GM12878 (cell line): ENCODE measurements around the gene CBLB. TPM values are rescaled to one million over a fixed set of nuclear protein-coding genes. Genes with fewer than 3 reads are reported as not detected.

Experiments used
- ATAC-seq: fragments of 200-7000 bp; cut with Tn5 transposase; 3 replicates; pipeline ENCODE4 v1.9.1; 2020; ENCODE audit warnings: mild to moderate bottlenecking, moderate library complexity
- BruUV-seq: library from RNA; stranded (reverse); fragments of 400-500 nt; replicated peaks from 2 replicates; lab custom pipeline; 2021; lab: Mats Ljungman, UMichigan
- CTCF ChIA-PET: fragments of 300-600 bp; sonication (Branson Sonifier 250); formaldehyde crosslinking; extraction: SDS; loops from one replicate; lab custom pipeline; 2021; ENCODE audit warnings: inconsistent platforms; lab: Yijun Ruan, JAX
- POLR2A ChIA-PET: fragments of 350-600 bp; formaldehyde crosslinking; extraction: SDS; loops from one replicate; lab custom pipeline; 2021; ENCODE audit warnings: inconsistent platforms; lab: Charles Lee
- RAD21 ChIA-PET: fragments of 300-600 bp; sonication (Branson Sonifier 250); formaldehyde crosslinking; loops from one replicate; lab custom pipeline; 2023; ENCODE audit warnings: antibody characterized with exemption; ENCODE audit not compliant: unreplicated experiment; lab: Charles Lee
- SMC1A ChIA-PET: fragments of 300-600 bp; sonication (Branson Sonifier 250); formaldehyde crosslinking; loops from one replicate; lab custom pipeline; 2023; ENCODE audit not compliant: unreplicated experiment, uncharacterized antibody; lab: Charles Lee
- DNase-seq: peaks from one replicate; pipeline ENCODE4 v3.0.0-alpha.2; 2011; ENCODE audit warnings: low read depth, low spot score
- FAIRE-seq: peaks from 3 replicates; lab custom pipeline; 2011; peaks lifted over from hg19 to GRCh38; lab: Jason Lieb, UNC
- H2AFZ ChIP-seq: 2 replicates; pipeline ENCODE4 v1.6.0; 2011; ENCODE audit warnings: low read depth, low read length, control low read depth; ENCODE audit not compliant: control insufficient read depth
- H3K27ac ChIP-seq: 2 replicates; pipeline ENCODE4 v1.5.1; 2011; ENCODE audit warnings: control low read depth; ENCODE audit not compliant: control insufficient read depth, insufficient read depth
- H3K27me3 ChIP-seq, 2 experiments: replicated peaks in 1 of 2; 2 replicates each; pipeline versions ENCODE4 v1.6.0 to v1.6.1; 2011; ENCODE audit warnings: low read length in 1 of 2; ENCODE audit not compliant: control insufficient read depth in 2 of 2, insufficient read depth in 2 of 2
- H3K36me3 ChIP-seq, 2 experiments: 2 replicates each; pipeline ENCODE4 v1.5.1; 2011; ENCODE audit warnings: low read length in 1 of 2; ENCODE audit not compliant: control insufficient read depth in 2 of 2, insufficient read depth in 2 of 2
- H3K4me1 ChIP-seq: 2 replicates; pipeline ENCODE4 v1.6.1; 2011; ENCODE audit warnings: mild to moderate bottlenecking, low read length, moderate library complexity, mixed read lengths; ENCODE audit not compliant: control insufficient read depth, insufficient read depth
- H3K4me2 ChIP-seq: 2 replicates; pipeline ENCODE4 v1.6.0; 2011; ENCODE audit warnings: control low read depth; ENCODE audit not compliant: control insufficient read depth, insufficient read depth
- H3K4me3 ChIP-seq: fragments of 200-600 bp; sonication (generic); 2 replicates; pipeline ENCODE4 v1.5.1; 2016
- H3K79me2 ChIP-seq: 2 replicates; pipeline ENCODE4 v1.6.0; 2011; ENCODE audit warnings: low read length; ENCODE audit not compliant: control insufficient read depth, insufficient read depth
- H3K9ac ChIP-seq: 2 replicates; pipeline ENCODE4 v1.8.0; 2011; ENCODE audit warnings: low read length, control low read depth, mixed read lengths; ENCODE audit not compliant: control insufficient read depth, insufficient read depth
- H3K9me3 ChIP-seq: replicated peaks from 3 replicates; pipeline ENCODE4 v1.5.1; 2011; ENCODE audit warnings: mild to moderate bottlenecking, low read length; ENCODE audit not compliant: control insufficient read depth, insufficient read depth
- H4K20me1 ChIP-seq: 2 replicates; pipeline ENCODE4 v1.6.0; 2011; ENCODE audit not compliant: control insufficient read depth, insufficient read depth
- BCL3 ChIP-seq: IDR thresholded peaks from 2 replicates; pipeline ENCODE4 v1.6.1; 2011; ENCODE audit warnings: borderline replicate concordance, low read depth, mild to moderate bottlenecking, moderate library complexity, low read length; ENCODE audit not compliant: insufficient read depth, poor library complexity, severe bottlenecking
- CBX5 ChIP-seq: sonication (generic); IDR thresholded peaks from 2 replicates; pipeline ENCODE4 v1.6.1; 2016; ENCODE audit warnings: low read depth, moderate library complexity, mild to moderate bottlenecking, inconsistent platforms
- HDAC6 ChIP-seq: fragments of 200-600 bp; sonication (generic); IDR thresholded peaks from one replicate; pipeline ENCODE4 v1.8.0; 2017; ENCODE audit warnings: antibody characterized with exemption; ENCODE audit not compliant: unreplicated experiment
- MAX ChIP-seq: IDR thresholded peaks from 2 replicates; pipeline ENCODE4 v1.6.1; 2012; ENCODE audit warnings: low read depth, low read length, improper control_type of control experiment
- MEF2A ChIP-seq: IDR thresholded peaks from 2 replicates; pipeline ENCODE4 v1.6.1; 2011; ENCODE audit warnings: low read depth, mild to moderate bottlenecking, low read length, moderate library complexity; ENCODE audit not compliant: insufficient read depth
- MLLT1 ChIP-seq: fragments of 450-650 bp; IDR thresholded peaks from 2 replicates; pipeline ENCODE4 v1.6.1; 2016; ENCODE audit warnings: mild to moderate bottlenecking
- MTA2 ChIP-seq: fragments of 450-650 bp; IDR thresholded peaks from 2 replicates; pipeline ENCODE4 v1.6.1; 2016; ENCODE audit warnings: low read depth, mild to moderate bottlenecking, moderate library complexity
- MXI1 ChIP-seq: fragments of 150-350 bp; IDR thresholded peaks from 2 replicates; pipeline ENCODE4 v1.6.1; 2011; ENCODE audit warnings: low read depth, mild to moderate bottlenecking, inconsistent platforms, low read length, improper control_type of control experiment
- NFYA ChIP-seq: IDR thresholded peaks from 2 replicates; pipeline ENCODE4 v1.6.1; 2011; ENCODE audit warnings: low read depth, mild to moderate bottlenecking, low read length, improper control_type of control experiment, borderline replicate concordance
- SIN3A ChIP-seq: IDR thresholded peaks from 2 replicates; pipeline ENCODE4 v1.6.1; 2012; ENCODE audit warnings: low read depth, low read length, improper control_type of control experiment
- SMAD1 ChIP-seq: fragments of 450-650 bp; IDR thresholded peaks from 2 replicates; pipeline ENCODE4 v1.6.1; 2018; ENCODE audit warnings: mild to moderate bottlenecking, low read depth; ENCODE audit not compliant: partially characterized antibody
- SMAD5 ChIP-seq: IDR thresholded peaks from 2 replicates; pipeline ENCODE4 v1.6.1; 2016; ENCODE audit warnings: antibody characterized with exemption, low read depth
- SMC3 ChIP-seq: IDR thresholded peaks from 2 replicates; pipeline ENCODE4 v1.6.1; 2011; ENCODE audit warnings: low read length, improper control_type of control experiment, borderline replicate concordance
- SPI1 ChIP-seq: IDR thresholded peaks from 2 replicates; pipeline ENCODE4 v1.6.1; 2011; ENCODE audit warnings: low read depth, mild to moderate bottlenecking, low read length, moderate library complexity, borderline replicate concordance; ENCODE audit not compliant: insufficient read depth
- TBL1XR1 ChIP-seq: IDR thresholded peaks from 2 replicates; pipeline ENCODE4 v1.6.1; 2012; ENCODE audit warnings: low read depth, low read length, improper control_type of control experiment
- TCF7 ChIP-seq: IDR thresholded peaks from 2 replicates; pipeline ENCODE4 v1.6.1; 2014; ENCODE audit warnings: antibody characterized with exemption, borderline replicate concordance
- ZNF384 ChIP-seq: IDR thresholded peaks from 2 replicates; pipeline ENCODE4 v1.6.1; 2012; ENCODE audit warnings: low read depth, mild to moderate bottlenecking, low read length, improper control_type of control experiment, borderline replicate concordance
- WGBS: methylation state at CpG from one replicate; pipeline ENCODE4 v1.1.6; 2016; ENCODE audit warnings: low lambda C conversion rate; ENCODE audit not compliant: insufficient replicate concordance, insufficient coverage; ENCODE audit errors: missing lambda C conversion rate; 5-methylcytosine and 5-hydroxymethylcytosine counted together
- in situ Hi-C: fragments of 300-500 bp; cut with MboI; formaldehyde crosslinking; loops from 9 replicates; pipeline ENCODE4 v1.14.3; 2018; ENCODE audit warnings: mixed read lengths
- intact Hi-C: fragments of 100-400 bp; cut with micrococcal nuclease; formaldehyde crosslinking; loops from one replicate; pipeline ENCODE4 v1.14.2; 2022; ENCODE audit not compliant: unreplicated experiment
- polyA plus RNA-seq, 11 experiments: library from polyadenylated mRNA; depleted of rRNA in 4 of 11; unstranded in 6 of 11; stranded (reverse) in 5 of 11; fragments of >200 nt; fragmentation: Nextera tagmentation in 4 of 11; fragmentation: Illumina TruSeq in 1 of 11; extraction: Ambion mirVana in 4 of 11; extraction: Trizol in 1 of 11; gene quantifications; 1 replicate in 1 of 11; 2 replicates in 10 of 11; pipeline versions ENCODE4 v1.2.1 to v1.2.3, GENCODE V29; 2011 to 2016; ENCODE audit warnings: inconsistent platforms in 2 of 11, missing spikeins in 2 of 11, low read depth in 1 of 11
- total RNA-seq, 4 experiments: library from RNA; depleted of rRNA in 3 of 4; stranded (reverse); fragments of >200 nt in 3 of 4; fragmentation: Illumina TruSeq in 1 of 4; extraction: Trizol in 1 of 4; gene quantifications; 2 replicates each; pipeline versions ENCODE4 v1.2.1 to v1.2.3, GENCODE V29; 2013 to 2021

The CBLB gene
- total and polyA plus RNA-seq, 10 of the 15 experiments (the other 5 are each of a cell fraction or from before 2014, with no cell fraction given), result 17.2 to 107 (median 41.9) TPM

DNA sequence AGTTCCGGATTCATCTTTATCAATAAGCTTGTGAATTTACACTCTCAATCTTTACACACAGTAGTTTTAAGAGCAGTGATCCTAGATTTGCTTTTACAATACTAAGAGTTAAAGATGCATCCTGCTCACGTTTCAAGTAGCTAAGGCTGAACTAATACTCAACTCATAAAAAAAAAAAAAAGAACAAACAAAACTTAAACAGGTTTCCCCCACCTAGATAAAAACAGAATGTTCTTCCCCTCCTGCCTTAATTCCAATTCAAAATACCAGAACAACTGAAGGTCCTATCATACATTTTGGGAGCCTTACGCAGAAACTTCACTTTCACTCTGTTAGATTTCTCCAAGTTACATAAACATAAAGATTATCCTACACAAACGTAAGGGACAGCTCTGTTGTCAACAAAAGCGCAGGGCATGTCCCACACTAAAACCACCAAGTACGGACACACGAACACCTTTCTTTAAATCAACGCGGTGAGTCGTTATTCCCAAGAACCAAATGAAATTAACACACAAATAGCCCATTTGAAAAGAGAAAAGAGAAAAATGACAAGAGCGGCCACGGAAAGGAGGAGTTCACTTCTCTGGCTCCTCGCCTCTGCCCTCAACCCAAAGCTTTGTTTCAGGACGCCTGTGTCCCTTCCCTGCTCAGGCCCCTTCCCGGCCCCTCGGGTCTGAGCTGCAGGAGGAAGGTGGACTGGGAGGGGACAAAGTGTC, 941 bp downstream of the CBLB start:
- H3K27me3 ChIP-seq, result no peaks in the 10 kb centered on the region
- TF ChIP-seq TCF7 (no peak), ZNF384 (peak; percentile 33; the same call in 1 of the 2 replicates), MXI1 (0 out of 2 replicates have a peak, but pooled peaks have one; percentile 35), TBL1XR1 (no peak), CBX5 (0 out of 2 replicates have a peak, but pooled peaks have one; percentile 44), NFYA (no peak), BCL3 (no peak), SIN3A (0 out of 2 replicates have a peak, but pooled peaks have one; percentile 4), SMAD1 (peak; percentile 31), MEF2A (no peak), SPI1 (no peak), SMAD5 (0 out of 2 replicates have a peak, but pooled peaks have one; percentile 42), MTA2 (no peak), MAX (peak; percentile 25; the same call in 1 of the 2 replicates), SMC3 (0 out of 2 replicates have a peak, but pooled peaks have one; percentile 5), HDAC6 (peak; percentile 45), MLLT1 (peak; percentile 13)
- TF ChIP-seq, all 136 proteins: peak for 10
- intact Hi-C loops (loop anchor here (2.0 to 10.0 kb wide), 9 partner anchors 41 to 741 kb away; no protein-coding TSS in a partner anchor), in situ Hi-C loops (loop anchor here (25.0 kb wide), 1 partner anchor 744 kb away; no protein-coding TSS in a partner anchor)
- peaks cover 0 to 19% of the 10 kb centered on the region in 2 experiments; a peak in 2 of 4 replicates for H3K36me3 ChIP-seq
- ChIA-PET RAD21 (interaction anchor here (0.6 to 10.0 kb wide), 20 partner anchors 22 to 465 kb away, joined by 3 to 119 read pairs (median 4); no protein-coding TSS in a partner anchor), CTCF (interaction anchor here (0.9 to 1.6 kb wide), 3 partner anchors 31 to 742 kb away, joined by 3 to 4 read pairs (median 3); no protein-coding TSS in a partner anchor), SMC1A (interaction anchor here (0.7 to 8.2 kb wide), 27 partner anchors 9 to 435 kb away, joined by 3 to 49 read pairs (median 4); no protein-coding TSS in a partner anchor), POLR2A (interaction anchor here (0.5 to 1.9 kb wide), 13 partner anchors 10 to 728 kb away, joined by 3 to 9 read pairs (median 3); no protein-coding TSS in a partner anchor)
- peaks cover 61% of the 10 kb centered on the region for H3K79me2 ChIP-seq
- no peak for DNase-seq
- no peak for ATAC-seq
- peak overlapping the region; percentile 97 for H3K4me2 ChIP-seq
- 6% methylated on average over 16 of the region's 16 CpGs for WGBS
- H3K9ac ChIP-seq, result peak overlapping the region; percentile 95
- no peaks in the 10 kb centered on the region for H3K9me3 ChIP-seq
- H4K20me1 ChIP-seq, result no peaks in the 10 kb centered on the region
- H3K4me3 ChIP-seq, result peak overlapping the region; percentile 98
- H3K4me1 ChIP-seq, result peaks cover 7% of the 10 kb centered on the region
- peak overlapping the region; percentile 94 for H3K27ac ChIP-seq
- no peak for FAIRE-seq
- peak overlapping the region; percentile 24 for H2AFZ ChIP-seq
- no TSS peak for BruUV-seq
